Peyer's patch (tissue), 4 donors: ENCODE results near the gene PCBD1. TPM values are rescaled to one million over a fixed set of nuclear protein-coding genes. Genes with fewer than 3 reads are reported as not detected.

Source experiments
- DNase-seq, 3 donors: peaks; one replicate each; pipeline ENCODE4 v3.0.0-alpha.2; 2017 to 2019
- H3K27ac ChIP-seq, 4 donors: fragments of 200-600 bp; sonication (generic); one replicate each; pipeline ENCODE4 v1.5.1; 2016 to 2019
- H3K27me3 ChIP-seq, 2 donors: fragments of 200-600 bp; sonication (generic); one replicate each; pipeline ENCODE4 v1.5.1; 2019
- H3K36me3 ChIP-seq, 3 donors: fragments of 200-600 bp; sonication (generic); one replicate each; pipeline ENCODE4 v1.5.1; 2016 to 2019
- H3K4me1 ChIP-seq, 4 donors: fragments of 200-600 bp; sonication (generic); one replicate each; pipeline ENCODE4 v1.5.1; 2016 to 2019
- H3K4me3 ChIP-seq, 4 donors: fragments of 200-600 bp; sonication (generic); 1 replicate in 3 of 4; 2 replicates in 1 of 4; pipeline ENCODE4 v1.5.1; 2016 to 2019; ENCODE audit warnings: mild to moderate bottlenecking in 1 of 4
- H3K9me3 ChIP-seq, 4 donors: fragments of 200-600 bp; sonication (generic); one replicate each; pipeline ENCODE4 v1.5.1; 2016 to 2019; ENCODE audit warnings: mild to moderate bottlenecking in 1 of 4
- CTCF ChIP-seq, 6 experiments: fragments of 450-650 bp in 4 of 6; fragments of 200-600 bp in 2 of 6; sonication (generic) in 1 of 6; IDR thresholded peaks; one replicate each; pipeline ENCODE4 v1.5.1; 2017 to 2019; ENCODE audit warnings: antibody characterized with exemption in 6 of 6, mild to moderate bottlenecking in 3 of 6, moderate library complexity in 1 of 6
- POLR2A ChIP-seq, 2 donors: fragments of 450-650 bp; IDR thresholded peaks; one replicate each; pipeline ENCODE4 v1.5.1; 2017; ENCODE audit warnings: antibody characterized with exemption in 2 of 2, mild to moderate bottlenecking in 2 of 2, moderate library complexity in 2 of 2
- total RNA-seq, 4 donors: library from RNA; depleted of rRNA; stranded (reverse); fragments of >200 nt; gene quantifications; one replicate each; pipeline ENCODE4 v1.1.0, GENCODE V29; 2016

Gene PCBD1
- total RNA-seq = 10 to 100 TPM; 38.8 to 63.5 (median 55.9) TPM

- no peaks in the 10 kb centered on the region for H3K27me3 ChIP-seq
- peak within 1 kb of the TSS; percentile 89 to 93 (median 92) for H3K27ac ChIP-seq
- peak within 1 kb of the TSS; percentile 69 to 89 (median 81) for H3K4me3 ChIP-seq
- H3K9me3 ChIP-seq = no peaks in the 10 kb centered on the region
- no peak for TF ChIP-seq CTCF (IDR thresholded peaks at IDR 0.05)
- peak; percentile 21 to 48 for TF ChIP-seq POLR2A (IDR thresholded peaks at IDR 0.05)
- H3K4me1 ChIP-seq = peaks cover 0 to 18% (median 0%) of the 10 kb centered on the region in 4 donors
- peaks cover 0 to 22% (median 0%) of the 10 kb centered on the region in 3 donors for H3K36me3 ChIP-seq
- DNase-seq = peak; percentile 86 to 92 (median 90)
Observed at GRCh38 chr10:70887804-70888800, at the start of gene PCBD1. PCBD1 (minus strand) TSS chr10:70888565; CDS start chr10:70888533, 32 bp downstream.

DNA sequence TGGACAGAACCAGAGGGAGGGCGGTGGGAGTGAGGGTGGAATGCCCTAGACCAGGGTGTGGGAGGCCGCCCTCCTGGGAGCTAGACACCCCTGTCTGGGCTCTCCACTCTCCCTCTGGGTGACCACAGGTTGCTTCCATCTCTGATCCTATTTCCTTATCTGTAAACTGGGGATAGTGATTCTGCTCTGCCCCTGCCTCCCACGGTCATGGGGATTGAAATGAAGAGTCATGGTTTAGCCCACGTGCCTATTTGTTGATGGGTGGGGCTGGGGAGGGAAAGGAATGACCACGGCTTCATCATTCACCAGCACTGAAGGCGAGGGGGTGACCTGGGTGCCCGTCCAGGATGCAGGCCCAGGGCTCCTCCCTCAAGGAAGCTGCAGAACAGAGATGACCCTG lies 49.3 kb upstream of the PCBD1 start:
- TF ChIP-seq POLR2A (IDR thresholded peaks at IDR 0.05) = no peak
- no peak for TF ChIP-seq CTCF (IDR thresholded peaks at IDR 0.05)
- Histone ChIP-seq H3K27ac (no peak overlapping the region), H3K9me3 (no peaks in the 10 kb centered on the region), H3K36me3 (no peaks in the 10 kb centered on the region), H3K4me1 (no peaks in the 10 kb centered on the region), H3K27me3 (no peaks in the 10 kb centered on the region), H3K4me3 (no peak overlapping the region)
- DNase-seq = no peak

DNA sequence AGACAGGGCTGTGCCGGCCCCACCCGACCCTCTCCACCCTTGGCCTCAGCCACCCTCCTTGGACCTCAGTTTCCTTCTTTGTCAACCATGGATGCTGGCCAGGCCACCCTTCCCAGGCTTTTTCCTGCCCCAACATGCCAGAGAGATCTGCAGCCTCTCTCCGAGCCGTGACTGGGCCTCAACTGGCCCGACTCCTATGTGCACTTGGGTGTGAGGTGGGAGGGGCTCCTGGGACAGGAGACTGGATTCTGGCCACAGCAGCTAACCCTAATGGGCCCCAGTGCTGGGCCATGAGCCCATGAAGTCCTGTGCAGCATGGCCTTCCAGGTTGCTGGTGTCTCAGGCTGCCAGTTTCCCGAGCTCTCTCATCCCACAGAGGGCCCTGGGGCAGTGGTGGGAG lies 47.7 kb upstream of the PCBD1 start:
- no peak for TF ChIP-seq POLR2A (IDR thresholded peaks at IDR 0.05)
- no peak for DNase-seq
- Histone ChIP-seq H3K27ac (no peak overlapping the region), H3K36me3 (no peaks in the 10 kb centered on the region), H3K4me1 (no peaks in the 10 kb centered on the region), H3K27me3 (no peaks in the 10 kb centered on the region), H3K4me3 (no peak overlapping the region), H3K9me3 (no peaks in the 10 kb centered on the region)

DNA sequence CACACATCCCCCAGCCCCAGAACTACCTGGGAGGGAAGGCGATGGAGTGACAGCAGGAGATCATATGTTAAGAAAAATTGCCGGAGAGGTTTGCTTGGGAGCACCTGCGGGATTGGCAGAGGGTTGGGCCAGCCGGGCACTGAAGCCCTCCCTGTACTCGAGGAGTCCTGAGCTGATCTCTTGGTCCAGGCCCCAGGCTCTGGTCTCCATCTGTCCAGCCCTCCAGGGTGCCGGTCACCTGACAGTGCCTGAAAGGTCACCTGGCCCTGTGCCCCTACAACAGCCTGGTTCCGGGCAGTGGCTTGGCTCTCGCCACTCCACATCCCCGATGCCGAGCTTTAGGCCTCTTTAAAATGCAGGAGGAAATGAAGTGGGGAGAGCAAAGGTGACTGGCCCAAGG lies 47.3 kb upstream of the PCBD1 start:
- DNase-seq = no peak
- no peaks in the 10 kb centered on the region for H3K4me1 ChIP-seq
- no peaks in the 10 kb centered on the region for H3K36me3 ChIP-seq
- no peaks in the 10 kb centered on the region for H3K9me3 ChIP-seq
- no peak overlapping the region for H3K27ac ChIP-seq
- TF ChIP-seq POLR2A (IDR thresholded peaks at IDR 0.05) (no peak), CTCF (IDR thresholded peaks at IDR 0.05) (no peak)
- H3K4me3 ChIP-seq = no peak overlapping the region
- H3K27me3 ChIP-seq = no peaks in the 10 kb centered on the region

- no peaks in the 10 kb centered on the region for H3K9me3 ChIP-seq
- no peak overlapping the region for H3K27ac ChIP-seq
- DNase-seq = no peak
- H3K4me1 ChIP-seq = no peaks in the 10 kb centered on the region
- TF ChIP-seq POLR2A (IDR thresholded peaks at IDR 0.05) = no peak
- TF ChIP-seq CTCF (IDR thresholded peaks at IDR 0.05) = no peak
- H3K4me3 ChIP-seq = no peak overlapping the region
- H3K27me3 ChIP-seq = no peaks in the 10 kb centered on the region
- no peaks in the 10 kb centered on the region for H3K36me3 ChIP-seq
Observed at GRCh38 chr10:70935125-70935625, 46.8 kb upstream of the PCBD1 start.

GRCh38 chr10:70934701-70935100 lies 46.3 kb upstream of the PCBD1 start:
- H3K4me1 ChIP-seq = no peaks in the 10 kb centered on the region
- H3K27me3 ChIP-seq = no peaks in the 10 kb centered on the region
- no peak overlapping the region for H3K4me3 ChIP-seq
- no peak for TF ChIP-seq CTCF (IDR thresholded peaks at IDR 0.05)
- TF ChIP-seq POLR2A (IDR thresholded peaks at IDR 0.05) = no peak
- no peaks in the 10 kb centered on the region for H3K9me3 ChIP-seq
- H3K36me3 ChIP-seq = no peaks in the 10 kb centered on the region
- H3K27ac ChIP-seq = no peak overlapping the region
- DNase-seq = no peak
